ENCODE measurements around the gene PLEKHH1. TPM values are rescaled to one million over a fixed set of nuclear protein-coding genes. Genes with fewer than 3 reads are reported as not detected.
"Not testable (repeated sequence)": the region's sequence is repeated elsewhere in the genome, so short reads cannot be mapped to it uniquely, and the experiment has no call there.

The PLEKHH1 gene
- total RNA-seq, 1 experiment from 2014 or later: 11.0 TPM

GRCh38 chr14:67622675-67623074, 89.6 kb downstream of the PLEKHH1 start:
- DNase-seq (ENCODE audit: low spot score): no peak

DNA sequence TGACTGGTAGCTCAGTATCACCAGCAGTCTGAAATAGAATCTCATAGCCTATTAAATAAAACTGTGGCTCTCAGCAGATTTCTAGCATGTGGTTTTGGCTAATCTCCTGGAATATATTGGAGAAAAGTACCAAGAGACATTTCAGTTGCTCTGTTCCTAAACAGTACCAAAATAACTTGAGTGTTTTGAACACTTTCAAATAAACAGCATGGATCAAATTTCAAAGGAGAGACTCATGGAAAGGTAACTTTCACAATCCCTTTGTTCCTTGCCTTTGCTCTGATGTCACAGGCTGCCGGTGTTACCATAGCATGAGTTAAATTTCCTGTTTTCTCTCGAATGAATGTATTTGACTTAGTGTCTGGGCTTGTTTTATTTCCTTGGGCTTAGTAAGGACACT, 90.0 kb downstream of the PLEKHH1 start:
- no peak for DNase-seq (ENCODE audit: low spot score)

DNA sequence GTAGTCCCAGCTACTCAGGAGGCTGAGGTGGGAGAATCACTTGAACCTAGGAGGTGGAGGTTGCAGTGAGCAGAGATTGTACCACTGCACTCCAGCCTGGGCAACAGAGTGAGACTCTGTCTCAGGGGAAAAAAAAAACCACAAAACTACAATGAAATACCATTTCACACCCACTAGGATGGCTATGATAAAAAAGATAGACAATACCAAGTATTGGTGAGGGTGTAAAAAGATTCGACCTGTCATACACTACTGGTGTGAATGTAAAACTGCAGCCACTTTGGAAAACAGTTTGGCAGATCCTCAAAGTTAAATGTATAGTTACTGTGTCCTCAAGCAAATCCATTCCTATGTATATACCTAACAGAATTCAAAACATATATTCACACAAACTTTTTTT, 93.0 kb downstream of the PLEKHH1 start:
- not testable (repeated sequence) for DNase-seq (ENCODE audit: low spot score)

DNA sequence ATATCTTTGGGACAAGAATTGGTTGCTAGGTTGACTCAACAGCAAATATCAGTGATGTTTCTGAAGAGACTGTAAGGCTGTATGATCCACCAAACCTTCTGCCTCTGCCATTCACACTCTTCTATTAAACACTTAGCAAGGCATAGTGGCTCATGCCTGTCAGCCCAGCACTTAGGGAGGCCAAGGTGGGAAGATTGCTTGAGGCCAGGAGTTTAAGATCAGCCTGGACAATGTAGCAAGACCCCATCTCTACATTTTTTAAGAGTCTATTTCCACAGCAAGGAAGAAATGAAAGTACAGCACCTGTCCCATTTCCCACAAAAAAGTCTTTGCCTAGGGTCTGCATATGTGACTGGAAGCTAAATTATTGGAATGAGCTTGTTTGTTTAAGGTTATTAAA, 94.4 kb downstream of the PLEKHH1 start:
- no peak for DNase-seq (ENCODE audit: low spot score)

- DNase-seq (ENCODE audit: low spot score): no peak
Measured at GRCh38 chr14:67630186-67630585, 97.1 kb downstream of the PLEKHH1 start.

- DNase-seq (ENCODE audit: low spot score): no peak
Measured at GRCh38 chr14:67630938-67631337, 97.8 kb downstream of the PLEKHH1 start.

DNA sequence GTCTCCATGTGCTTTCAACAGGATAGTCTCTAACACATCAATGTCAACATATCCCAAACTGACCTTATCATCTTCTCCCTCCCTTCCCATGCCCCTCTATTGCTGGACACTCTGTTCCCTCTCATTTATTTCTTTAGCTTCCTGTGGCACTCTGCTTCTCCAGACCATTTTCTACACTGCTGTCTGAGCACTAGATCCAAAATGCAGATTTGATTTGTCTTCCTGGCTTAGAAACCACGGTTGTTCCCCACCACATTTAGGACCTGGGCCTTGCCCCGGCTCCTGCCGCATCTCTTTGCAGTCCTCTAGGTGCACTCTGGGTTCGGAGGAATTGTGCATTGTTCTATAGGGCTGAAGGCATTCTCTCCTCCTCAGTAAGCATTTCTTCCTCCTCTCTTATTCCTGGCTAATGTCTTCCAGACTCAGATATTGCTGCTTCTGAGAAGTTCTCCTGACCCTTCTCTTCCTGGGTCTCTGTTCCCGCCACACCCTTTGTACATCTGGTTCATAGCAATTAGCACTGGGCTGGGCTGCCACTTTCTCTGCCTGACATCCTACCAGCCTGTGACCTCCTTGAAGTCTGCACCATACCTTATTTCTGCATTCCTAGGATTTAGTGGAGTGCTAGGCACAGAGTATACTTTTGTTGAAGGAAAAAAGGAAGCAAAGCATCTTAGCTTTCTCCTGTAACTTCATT, 100.5 kb downstream of the PLEKHH1 start:
- DNase-seq (ENCODE audit: low spot score): no peak

DNA sequence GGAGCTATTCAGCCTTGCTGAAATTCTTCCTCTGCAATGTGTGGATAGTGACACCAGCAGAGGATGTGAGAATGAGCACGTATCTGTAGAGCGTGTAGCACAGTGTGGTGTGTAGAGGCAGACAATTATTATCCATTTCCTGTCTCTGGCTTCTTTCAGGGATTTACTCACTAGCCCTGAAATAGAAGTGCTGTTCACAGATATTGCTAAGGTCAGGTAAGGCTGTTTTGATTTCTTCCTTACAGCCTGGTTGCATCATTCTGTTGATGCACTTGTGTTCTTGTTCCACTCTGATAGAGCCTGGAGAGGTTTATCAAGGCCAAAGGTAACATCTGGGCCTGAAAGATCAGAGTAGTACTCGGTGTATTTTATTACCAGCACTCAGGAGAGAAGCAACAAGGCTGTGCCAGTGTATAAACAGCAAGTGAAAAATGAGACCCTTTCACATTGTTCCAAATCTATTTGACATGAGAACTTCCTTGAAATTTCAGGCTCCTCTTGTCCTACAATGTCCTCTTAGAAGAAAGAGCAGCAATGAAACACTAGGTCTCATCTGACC, 103.3 kb downstream of the PLEKHH1 start:
- DNase-seq (ENCODE audit: low spot score): no peak

DNA sequence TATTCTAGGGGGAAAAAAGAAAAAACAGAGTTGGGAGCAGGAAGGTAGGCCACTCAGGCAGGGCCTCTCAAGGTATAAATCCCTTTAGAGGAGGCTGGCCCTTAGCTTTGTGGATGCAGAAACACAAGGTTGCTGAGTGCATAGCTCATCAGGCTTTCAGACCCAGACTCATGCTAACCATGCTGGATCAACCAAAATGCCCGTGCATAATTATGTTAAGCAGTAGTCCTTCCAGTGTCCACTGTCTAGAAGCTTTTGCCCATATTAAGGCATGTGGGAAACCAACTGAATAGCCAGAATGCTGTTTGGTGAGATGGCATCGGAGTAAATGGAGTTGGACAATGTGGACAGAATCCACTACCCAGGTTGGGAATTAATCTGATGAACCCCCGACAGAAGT, 105.6 kb downstream of the PLEKHH1 start:
- no peak for DNase-seq (ENCODE audit: low spot score)

Small RNA genes within 50 kb of the gene (small RNA-seq; reads per million reads assigned to genes)
- gene AL132640.3 (not detected), gene RF00019 (not detected)

Other genes starting within 250 kb of the PLEKHH1 start
- 27.3 and 36.5 TPM in 2 replicates for gene ATP6V1D, start 173.5 kb upstream of the PLEKHH1 start, total RNA-seq (2014; rRNA removed; shearing (Covaris generic))
- 99.9 and 100 TPM in 2 replicates for gene EIF2S1, start 173.0 kb upstream of the PLEKHH1 start, total RNA-seq (2014; rRNA removed; shearing (Covaris generic))
- gene PLEK2, start 121.1 kb upstream of the PLEKHH1 start, total RNA-seq (2014; rRNA removed; shearing (Covaris generic)): 32.1 and 48.1 TPM in 2 replicates
- 0.08 and 0.15 TPM in 2 replicates for gene TMEM229B, start 44.6 kb upstream of the PLEKHH1 start, total RNA-seq (2014; rRNA removed; shearing (Covaris generic))
- 10.9 and 12.1 TPM in 2 replicates for gene PIGH, start 67.0 kb downstream of the PLEKHH1 start, total RNA-seq (2014; rRNA removed; shearing (Covaris generic))
- gene ARG2, start 86.6 kb downstream of the PLEKHH1 start, total RNA-seq (2014; rRNA removed; shearing (Covaris generic)): 4.4 and 4.5 TPM in 2 replicates
- 30.6 and 54.7 TPM in 2 replicates for gene VTI1B, start 141.3 kb downstream of the PLEKHH1 start, total RNA-seq (2014; rRNA removed; shearing (Covaris generic))
- 55.8 and 69.7 TPM in 2 replicates for gene RDH11, start 162.5 kb downstream of the PLEKHH1 start, total RNA-seq (2014; rRNA removed; shearing (Covaris generic))
- gene RDH12, start 168.6 kb downstream of the PLEKHH1 start, total RNA-seq (2014; rRNA removed; shearing (Covaris generic)): 0.08 and 0.66 TPM in 2 replicates

All from HT-29 (cell line).